PC-9 (cell line): ENCODE results near the gene CACNA1S. TPM values are rescaled to one million over a fixed set of nuclear protein-coding genes. Genes with fewer than 3 reads are reported as not detected.

Experiments
- BruUV-seq: library from RNA; stranded (reverse); fragments of 400-500 nt; replicated peaks from 2 replicates; lab custom pipeline; 2021; lab: Mats Ljungman, UMichigan
- CTCF ChIA-PET: fragments of 300-600 bp; sonication (Branson Sonifier 250); formaldehyde crosslinking; loops from one replicate; lab custom pipeline; 2022; ENCODE audit warnings: antibody characterized with exemption; lab: Charles Lee
- POLR2A ChIA-PET: fragments of 300-600 bp; sonication (Branson Sonifier 250); formaldehyde crosslinking; loops from one replicate; lab custom pipeline; 2022; ENCODE audit warnings: antibody characterized with exemption; ENCODE audit not compliant: unreplicated experiment; lab: Charles Lee
- DNase-seq, 2 experiments: peaks; one replicate each; pipeline versions ENCODE4 v3.0.0 to v3.0.0-alpha.2; 2015 to 2022; ENCODE audit warnings: mixed read lengths in 1 of 2
- H2AFZ ChIP-seq: fragments of 200-600 bp; sonication (generic); 2 replicates; pipeline ENCODE4 v1.8.1; 2017; ENCODE audit warnings: antibody characterized with exemption
- H3F3A ChIP-seq: fragments of 200-600 bp; sonication (generic); 2 replicates; pipeline ENCODE4 v1.8.1; 2017; ENCODE audit warnings: antibody characterized with exemption, mild to moderate bottlenecking, low read depth; ENCODE audit not compliant: insufficient read depth
- H3K27ac ChIP-seq: fragments of 200-600 bp; sonication (generic); 2 replicates; pipeline ENCODE4 v1.6.1; 2016; ENCODE audit warnings: mixed run types
- H3K27me3 ChIP-seq: fragments of 200-600 bp; sonication (generic); 2 replicates; pipeline ENCODE4 v1.6.1; 2016; ENCODE audit warnings: low read depth, mixed run types; ENCODE audit not compliant: insufficient read depth
- H3K36me3 ChIP-seq: fragments of 200-600 bp; sonication (generic); 2 replicates; pipeline ENCODE4 v1.6.1; 2016; ENCODE audit warnings: low read depth, mixed run types
- H3K4me1 ChIP-seq: fragments of 200-600 bp; sonication (generic); replicated peaks from 2 replicates; pipeline ENCODE4 v1.6.1; 2016; ENCODE audit warnings: mixed run types; ENCODE audit not compliant: insufficient read depth
- H3K4me2 ChIP-seq: fragments of 200-600 bp; sonication (generic); 2 replicates; pipeline ENCODE4 v1.6.1; 2017; ENCODE audit warnings: mixed run types
- H3K4me3 ChIP-seq: fragments of 200-600 bp; sonication (generic); 2 replicates; pipeline ENCODE4 v1.6.1; 2016; ENCODE audit warnings: mixed run types
- H3K79me2 ChIP-seq: fragments of 200-600 bp; sonication (generic); 2 replicates; pipeline ENCODE4 v1.6.1; 2017; ENCODE audit warnings: low read depth, mixed run types
- H3K9me2 ChIP-seq: fragments of 200-600 bp; sonication (generic); 2 replicates; pipeline ENCODE4 v1.8.1; 2017; ENCODE audit warnings: mild to moderate bottlenecking; ENCODE audit not compliant: insufficient read depth
- H3K9me3 ChIP-seq: fragments of 200-600 bp; sonication (generic); 2 replicates; pipeline ENCODE4 v1.8.1; 2016; ENCODE audit warnings: low read depth; ENCODE audit not compliant: insufficient read depth
- H4K20me1 ChIP-seq: fragments of 200-600 bp; sonication (generic); 2 replicates; pipeline ENCODE4 v1.8.1; 2017; ENCODE audit not compliant: insufficient read depth
- EZH2 ChIP-seq: fragments of 200-600 bp; sonication (generic); IDR thresholded peaks from 2 replicates; pipeline ENCODE4 v1.8.0; 2017; ENCODE audit warnings: antibody characterized with exemption, low read depth
- intact Hi-C: fragments of 100-400 bp; cut with micrococcal nuclease; formaldehyde crosslinking; loops from one replicate; pipeline ENCODE4 v1.10.0; 2022; ENCODE audit not compliant: unreplicated experiment
- total RNA-seq: library from RNA; stranded (reverse); gene quantifications from 2 replicates; pipeline ENCODE4 v1.2.3, GENCODE V29; 2021
- TF ChIP-seq, protein P1 (sequence below): fragments of 200-600 bp; sonication (generic); conservative IDR thresholded peaks from 2 replicates; pipeline ENCODE4 v1.6.1; 2017; ENCODE audit warnings: mixed run types, antibody characterized with exemption, mild to moderate bottlenecking, moderate library complexity

Gene CACNA1S
- total RNA-seq, 1 experiment from 2014 or later = not detected

DNA sequence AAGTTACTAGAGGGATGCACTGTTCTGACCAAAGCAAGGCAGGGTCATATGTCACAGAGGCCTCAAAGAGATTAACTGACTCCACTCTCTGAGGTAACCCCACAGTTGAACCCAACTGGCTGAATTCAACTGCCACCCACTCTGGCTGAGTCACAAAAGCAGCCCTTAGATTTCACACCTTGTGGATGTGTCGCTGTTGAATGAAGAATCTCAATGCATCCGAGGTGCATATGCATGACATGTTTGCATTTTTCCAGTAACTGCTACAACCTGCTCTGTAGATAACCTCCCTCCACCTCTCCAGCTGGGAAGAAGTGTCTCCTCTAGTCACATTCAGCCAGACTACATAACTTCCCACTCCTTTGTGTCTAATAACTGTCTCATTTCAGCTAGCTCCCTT lies 60.8 kb downstream of the CACNA1S start:
- Histone ChIP-seq H3K4me3 (no peak overlapping the region), H3F3A (no peaks in the 10 kb centered on the region), H3K27ac (no peak overlapping the region), H3K9me2 (no peaks in the 10 kb centered on the region), H2AFZ (no peak overlapping the region), H4K20me1 (no peaks in the 10 kb centered on the region), H3K4me1 (no peaks in the 10 kb centered on the region), H3K36me3 (no peaks in the 10 kb centered on the region), H3K4me2 (no peak overlapping the region), H3K79me2 (no peaks in the 10 kb centered on the region), H3K27me3 (peaks cover 96% of the 10 kb centered on the region), H3K9me3 (no peaks in the 10 kb centered on the region)
- TF ChIP-seq, protein P1, sequence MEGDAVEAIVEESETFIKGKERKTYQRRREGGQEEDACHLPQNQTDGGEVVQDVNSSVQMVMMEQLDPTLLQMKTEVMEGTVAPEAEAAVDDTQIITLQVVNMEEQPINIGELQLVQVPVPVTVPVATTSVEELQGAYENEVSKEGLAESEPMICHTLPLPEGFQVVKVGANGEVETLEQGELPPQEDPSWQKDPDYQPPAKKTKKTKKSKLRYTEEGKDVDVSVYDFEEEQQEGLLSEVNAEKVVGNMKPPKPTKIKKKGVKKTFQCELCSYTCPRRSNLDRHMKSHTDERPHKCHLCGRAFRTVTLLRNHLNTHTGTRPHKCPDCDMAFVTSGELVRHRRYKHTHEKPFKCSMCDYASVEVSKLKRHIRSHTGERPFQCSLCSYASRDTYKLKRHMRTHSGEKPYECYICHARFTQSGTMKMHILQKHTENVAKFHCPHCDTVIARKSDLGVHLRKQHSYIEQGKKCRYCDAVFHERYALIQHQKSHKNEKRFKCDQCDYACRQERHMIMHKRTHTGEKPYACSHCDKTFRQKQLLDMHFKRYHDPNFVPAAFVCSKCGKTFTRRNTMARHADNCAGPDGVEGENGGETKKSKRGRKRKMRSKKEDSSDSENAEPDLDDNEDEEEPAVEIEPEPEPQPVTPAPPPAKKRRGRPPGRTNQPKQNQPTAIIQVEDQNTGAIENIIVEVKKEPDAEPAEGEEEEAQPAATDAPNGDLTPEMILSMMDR = no peak
- no peak for TF ChIP-seq EZH2
- POLR2A ChIA-PET = no interaction called here
- no TSS peak for BruUV-seq
- no peak for DNase-seq
- CTCF ChIA-PET = no interaction called here
- intact Hi-C loops = no loop called here

DNA sequence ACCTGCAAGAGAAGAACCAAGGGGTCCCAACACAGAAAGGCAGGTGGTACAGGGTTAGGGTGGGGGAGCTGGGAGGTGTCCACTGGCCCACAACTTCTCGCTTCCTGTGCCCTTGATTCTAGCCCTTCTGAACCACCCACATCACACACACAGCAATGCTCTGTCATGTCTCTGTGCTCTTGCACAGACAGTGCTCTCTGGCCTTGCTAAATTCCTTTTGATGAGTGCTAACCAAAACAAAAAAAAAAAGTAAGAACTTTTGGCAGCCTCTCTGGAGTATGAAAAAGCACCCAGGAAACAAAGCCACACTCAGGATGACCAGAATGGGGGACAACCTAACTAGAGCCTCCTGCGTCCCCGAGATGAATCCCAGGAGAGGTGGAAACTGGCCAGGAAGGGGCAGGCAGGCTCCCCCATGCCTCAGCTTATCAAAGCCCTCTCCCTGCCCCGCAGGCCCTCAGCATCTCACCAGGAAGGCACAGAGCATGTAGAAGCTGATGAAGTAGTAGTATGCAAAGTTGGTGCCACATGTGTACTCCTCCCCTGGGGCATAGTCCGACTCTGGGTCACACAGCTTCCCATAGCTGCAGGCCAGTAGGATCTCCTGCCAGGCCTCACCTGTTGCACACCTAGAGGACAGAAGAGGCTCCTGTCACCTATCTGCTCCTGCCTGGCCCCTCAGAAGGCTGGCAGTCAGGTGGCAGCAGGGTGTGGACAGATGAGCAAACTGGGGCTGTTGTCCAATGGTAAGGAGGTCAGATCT lies 61.5 kb downstream of the CACNA1S start:
- BruUV-seq = no TSS peak
- H3F3A ChIP-seq = no peaks in the 10 kb centered on the region
- no peaks in the 10 kb centered on the region for H3K4me1 ChIP-seq
- H3K27ac ChIP-seq = no peak overlapping the region
- CTCF ChIA-PET = no interaction called here
- DNase-seq = no peak
- no peak for TF ChIP-seq EZH2
- peaks cover 93% of the 10 kb centered on the region for H3K27me3 ChIP-seq
- H2AFZ ChIP-seq = no peak overlapping the region
- H3K4me2 ChIP-seq = no peak overlapping the region
- POLR2A ChIA-PET = no interaction called here
- H3K9me3 ChIP-seq = no peaks in the 10 kb centered on the region
- no peaks in the 10 kb centered on the region for H4K20me1 ChIP-seq
- H3K79me2 ChIP-seq = no peaks in the 10 kb centered on the region
- H3K9me2 ChIP-seq = no peaks in the 10 kb centered on the region
- H3K4me3 ChIP-seq = no peak overlapping the region
- H3K36me3 ChIP-seq = no peaks in the 10 kb centered on the region
- intact Hi-C loops = no loop called here

DNA sequence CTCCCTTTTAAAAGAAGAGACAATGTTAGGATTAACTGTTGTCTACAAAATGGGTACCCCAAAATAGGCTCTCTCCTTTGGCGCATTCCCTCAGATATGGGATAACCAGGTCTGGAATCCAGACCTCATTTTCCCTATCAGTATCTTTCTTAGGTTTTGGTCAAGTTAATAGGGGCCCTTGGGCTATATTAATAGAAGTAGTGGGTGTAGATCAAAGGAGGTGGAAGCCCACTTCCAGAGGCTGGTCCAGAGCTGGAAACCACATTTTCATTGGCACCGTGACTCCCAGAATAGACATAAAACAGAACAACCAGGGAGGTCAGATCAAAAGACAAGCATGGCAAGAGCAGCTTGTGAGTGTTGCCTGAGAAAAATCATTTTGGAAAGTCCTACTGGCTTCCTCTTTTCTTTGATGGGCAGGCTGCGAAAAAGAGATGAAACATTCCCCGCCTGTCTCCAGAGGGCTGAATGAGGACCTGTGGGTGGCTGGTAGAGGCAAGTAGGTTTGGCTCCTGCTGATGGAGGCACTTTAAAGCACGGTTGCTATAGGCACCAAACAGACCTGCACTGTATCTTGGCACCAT lies 62.9 kb downstream of the CACNA1S start:
- H3K27ac ChIP-seq = no peak overlapping the region
- no peaks in the 10 kb centered on the region for H3K36me3 ChIP-seq
- no TSS peak for BruUV-seq
- H3F3A ChIP-seq = no peaks in the 10 kb centered on the region
- H3K79me2 ChIP-seq = no peaks in the 10 kb centered on the region
- ChIA-PET POLR2A (no interaction called here), CTCF (no interaction called here)
- no peak for DNase-seq
- H3K9me2 ChIP-seq = no peaks in the 10 kb centered on the region
- H4K20me1 ChIP-seq = no peaks in the 10 kb centered on the region
- H3K9me3 ChIP-seq = no peaks in the 10 kb centered on the region
- intact Hi-C loops = no loop called here
- TF ChIP-seq EZH2 = no peak
- TF ChIP-seq, protein P1 = no peak
- no peaks in the 10 kb centered on the region for H3K4me1 ChIP-seq
- peaks cover 82% of the 10 kb centered on the region for H3K27me3 ChIP-seq
- H3K4me2 ChIP-seq = no peak overlapping the region
- H3K4me3 ChIP-seq = no peak overlapping the region
- H2AFZ ChIP-seq = no peak overlapping the region
